ENCODE data around the gene PAK2. TPM values are rescaled to one million over a fixed set of nuclear protein-coding genes. Genes with fewer than 3 reads are reported as not detected.

PAK2 gene
- total and polyA plus RNA-seq, 9 of the 15 experiments (the other 6 are each of a cell fraction or from before 2014, with no cell fraction given), result 13.2 to 72.4 (median 35.7) TPM

Small RNA genes within 50 kb of the gene (small RNA-seq; reads per million reads assigned to genes)
- gene RNU4-89P (not detected), gene RNU6-42P (not detected), gene RNU6-646P (not detected)

Other genes starting within 250 kb of the PAK2 start
Only the 7 nearest of the 10 such genes appear.
- gene WDR53, start 171.3 kb upstream of the PAK2 start, total RNA-seq (2014; rRNA removed), result 10.9 and 13.0 TPM in 2 replicates
- gene WDR53, start 171.3 kb upstream of the PAK2 start, total RNA-seq (2014; rRNA removed; fragmentation: Illumina TruSeq; extraction: Trizol), result 20.9 and 23.9 TPM in 2 replicates
- gene WDR53, start 171.3 kb upstream of the PAK2 start, total RNA-seq (2015; rRNA removed; fragmentation: Illumina TruSeq; extraction: Trizol), result 19.3 and 19.6 TPM in 2 replicates
- gene WDR53, start 171.3 kb upstream of the PAK2 start, total RNA-seq (2021), result 14.6 and 15.9 TPM in 2 replicates
- gene WDR53, start 171.3 kb upstream of the PAK2 start, polyA plus RNA-seq (2011; rRNA removed), result 11.6 and 16.7 TPM in 2 replicates
- 21.9 and 22.2 TPM in 2 replicates for gene WDR53, start 171.3 kb upstream of the PAK2 start, polyA plus RNA-seq (2014; fragmentation: Illumina TruSeq; extraction: Trizol)
- gene WDR53, start 171.3 kb upstream of the PAK2 start, polyA plus RNA-seq (2014; fragmentation: Nextera tagmentation; extraction: Ambion mirVana), result 10 to 100 TPM; 21.6 to 34.5 TPM
- 21.4 and 23.8 TPM in 2 replicates for gene WDR53, start 171.3 kb upstream of the PAK2 start, polyA plus RNA-seq (2014; rRNA removed)
- 25.4 and 28.9 TPM in 2 replicates for gene FBXO45, start 171.2 kb upstream of the PAK2 start, total RNA-seq (2014; rRNA removed)
- 52.8 and 56.1 TPM in 2 replicates for gene FBXO45, start 171.2 kb upstream of the PAK2 start, total RNA-seq (2014; rRNA removed; fragmentation: Illumina TruSeq; extraction: Trizol)
- gene FBXO45, start 171.2 kb upstream of the PAK2 start, total RNA-seq (2015; rRNA removed; fragmentation: Illumina TruSeq; extraction: Trizol), result 41.0 and 44.3 TPM in 2 replicates
- gene FBXO45, start 171.2 kb upstream of the PAK2 start, total RNA-seq (2021), result 33.3 and 37.0 TPM in 2 replicates
- gene FBXO45, start 171.2 kb upstream of the PAK2 start, polyA plus RNA-seq (2011; rRNA removed), result 25.7 and 38.6 TPM in 2 replicates
- gene FBXO45, start 171.2 kb upstream of the PAK2 start, polyA plus RNA-seq (2014; fragmentation: Illumina TruSeq; extraction: Trizol), result 31.9 and 39.7 TPM in 2 replicates
- 10 to 100 TPM; 15.2 to 17.2 TPM for gene FBXO45, start 171.2 kb upstream of the PAK2 start, polyA plus RNA-seq (2014; fragmentation: Nextera tagmentation; extraction: Ambion mirVana)
- 26.5 and 28.3 TPM in 2 replicates for gene FBXO45, start 171.2 kb upstream of the PAK2 start, polyA plus RNA-seq (2014; rRNA removed)
- 4.6 and 6.9 TPM in 2 replicates for gene NRROS, start 100.2 kb upstream of the PAK2 start, total RNA-seq (2014; rRNA removed)
- 1.2 and 2.1 TPM in 2 replicates for gene NRROS, start 100.2 kb upstream of the PAK2 start, total RNA-seq (2014; rRNA removed; fragmentation: Illumina TruSeq; extraction: Trizol)
- gene NRROS, start 100.2 kb upstream of the PAK2 start, total RNA-seq (2015; rRNA removed; fragmentation: Illumina TruSeq; extraction: Trizol), result 3.7 and 3.8 TPM in 2 replicates
- gene NRROS, start 100.2 kb upstream of the PAK2 start, total RNA-seq (2021), result 13.0 and 13.8 TPM in 2 replicates
- gene NRROS, start 100.2 kb upstream of the PAK2 start, polyA plus RNA-seq (2011; rRNA removed), result 2.2 and 7.1 TPM in 2 replicates
- 5.4 and 8.9 TPM in 2 replicates for gene NRROS, start 100.2 kb upstream of the PAK2 start, polyA plus RNA-seq (2014; fragmentation: Illumina TruSeq; extraction: Trizol)
- gene NRROS, start 100.2 kb upstream of the PAK2 start, polyA plus RNA-seq (2014; fragmentation: Nextera tagmentation; extraction: Ambion mirVana), result under 1 TPM; 0.34 to 0.35 TPM
- gene NRROS, start 100.2 kb upstream of the PAK2 start, polyA plus RNA-seq (2014; rRNA removed), result 4.6 and 6.4 TPM in 2 replicates
- gene CEP19, start 27.6 kb upstream of the PAK2 start, total RNA-seq (2014; rRNA removed), result 2.5 and 3.1 TPM in 2 replicates
- gene CEP19, start 27.6 kb upstream of the PAK2 start, total RNA-seq (2014; rRNA removed; fragmentation: Illumina TruSeq; extraction: Trizol), result 4.1 and 4.3 TPM in 2 replicates
- gene CEP19, start 27.6 kb upstream of the PAK2 start, total RNA-seq (2015; rRNA removed; fragmentation: Illumina TruSeq; extraction: Trizol), result 4.5 TPM in 2 replicates
- 2.3 and 2.5 TPM in 2 replicates for gene CEP19, start 27.6 kb upstream of the PAK2 start, total RNA-seq (2021)
- gene CEP19, start 27.6 kb upstream of the PAK2 start, polyA plus RNA-seq (2011; rRNA removed), result 2.7 and 4.2 TPM in 2 replicates
- gene CEP19, start 27.6 kb upstream of the PAK2 start, polyA plus RNA-seq (2014; fragmentation: Illumina TruSeq; extraction: Trizol), result 3.7 and 3.8 TPM in 2 replicates
- 1 to 10 TPM; 3.4 to 4.2 TPM for gene CEP19, start 27.6 kb upstream of the PAK2 start, polyA plus RNA-seq (2014; fragmentation: Nextera tagmentation; extraction: Ambion mirVana)
- gene CEP19, start 27.6 kb upstream of the PAK2 start, polyA plus RNA-seq (2014; rRNA removed), result 3.1 and 3.5 TPM in 2 replicates
- 23.8 and 25.8 TPM in 2 replicates for gene PIGX, start 27.5 kb upstream of the PAK2 start, total RNA-seq (2014; rRNA removed)
- gene PIGX, start 27.5 kb upstream of the PAK2 start, total RNA-seq (2014; rRNA removed; fragmentation: Illumina TruSeq; extraction: Trizol), result 27.0 and 34.2 TPM in 2 replicates
- 23.8 and 25.2 TPM in 2 replicates for gene PIGX, start 27.5 kb upstream of the PAK2 start, total RNA-seq (2015; rRNA removed; fragmentation: Illumina TruSeq; extraction: Trizol)
- 22.5 and 26.9 TPM in 2 replicates for gene PIGX, start 27.5 kb upstream of the PAK2 start, total RNA-seq (2021)
- gene PIGX, start 27.5 kb upstream of the PAK2 start, polyA plus RNA-seq (2011; rRNA removed), result 25.4 and 36.3 TPM in 2 replicates
- gene PIGX, start 27.5 kb upstream of the PAK2 start, polyA plus RNA-seq (2014; fragmentation: Illumina TruSeq; extraction: Trizol), result 25.9 and 28.4 TPM in 2 replicates
- 1 to 10 TPM; 3.7 to 5.1 TPM for gene PIGX, start 27.5 kb upstream of the PAK2 start, polyA plus RNA-seq (2014; fragmentation: Nextera tagmentation; extraction: Ambion mirVana)
- gene PIGX, start 27.5 kb upstream of the PAK2 start, polyA plus RNA-seq (2014; rRNA removed), result 25.9 and 30.8 TPM in 2 replicates
- gene SENP5, start 128.1 kb downstream of the PAK2 start, total RNA-seq (2014; rRNA removed), result 35.8 and 38.4 TPM in 2 replicates
- 59.7 and 66.2 TPM in 2 replicates for gene SENP5, start 128.1 kb downstream of the PAK2 start, total RNA-seq (2014; rRNA removed; fragmentation: Illumina TruSeq; extraction: Trizol)
- 51.1 and 54.4 TPM in 2 replicates for gene SENP5, start 128.1 kb downstream of the PAK2 start, total RNA-seq (2015; rRNA removed; fragmentation: Illumina TruSeq; extraction: Trizol)
- gene SENP5, start 128.1 kb downstream of the PAK2 start, total RNA-seq (2021), result 41.4 and 41.7 TPM in 2 replicates
- 45.1 and 48.8 TPM in 2 replicates for gene SENP5, start 128.1 kb downstream of the PAK2 start, polyA plus RNA-seq (2011; rRNA removed)
- gene SENP5, start 128.1 kb downstream of the PAK2 start, polyA plus RNA-seq (2014; fragmentation: Illumina TruSeq; extraction: Trizol), result 23.8 and 26.0 TPM in 2 replicates
- 10 to 100 TPM; 18.3 to 24.8 TPM for gene SENP5, start 128.1 kb downstream of the PAK2 start, polyA plus RNA-seq (2014; fragmentation: Nextera tagmentation; extraction: Ambion mirVana)
- gene SENP5, start 128.1 kb downstream of the PAK2 start, polyA plus RNA-seq (2014; rRNA removed), result 28.1 and 30.7 TPM in 2 replicates
- 63.3 and 68.2 TPM in 2 replicates for gene NCBP2, start 202.7 kb downstream of the PAK2 start, total RNA-seq (2014; rRNA removed)
- 82.2 and 82.3 TPM in 2 replicates for gene NCBP2, start 202.7 kb downstream of the PAK2 start, total RNA-seq (2014; rRNA removed; fragmentation: Illumina TruSeq; extraction: Trizol)
- gene NCBP2, start 202.7 kb downstream of the PAK2 start, total RNA-seq (2015; rRNA removed; fragmentation: Illumina TruSeq; extraction: Trizol), result 69.4 and 78.0 TPM in 2 replicates
- 64.0 and 67.0 TPM in 2 replicates for gene NCBP2, start 202.7 kb downstream of the PAK2 start, total RNA-seq (2021)
- 69.3 and 90.9 TPM in 2 replicates for gene NCBP2, start 202.7 kb downstream of the PAK2 start, polyA plus RNA-seq (2011; rRNA removed)
- 83.4 and 102 TPM in 2 replicates for gene NCBP2, start 202.7 kb downstream of the PAK2 start, polyA plus RNA-seq (2014; fragmentation: Illumina TruSeq; extraction: Trizol)
- gene NCBP2, start 202.7 kb downstream of the PAK2 start, polyA plus RNA-seq (2014; fragmentation: Nextera tagmentation; extraction: Ambion mirVana), result 100 to 1,000 TPM in 1 of 2 experiments, 10 to 100 TPM in 1; 56.4 to 100 TPM
- 91.1 and 123 TPM in 2 replicates for gene NCBP2, start 202.7 kb downstream of the PAK2 start, polyA plus RNA-seq (2014; rRNA removed)